ENCODE measurements around the gene COG5. TPM values are rescaled to one million over a fixed set of nuclear protein-coding genes. Genes with fewer than 3 reads are reported as not detected.

COG5 gene
- total and polyA plus RNA-seq, 10 of the 15 experiments (the other 5 are each of a cell fraction or from before 2014, with no cell fraction given): 5.5 to 27.9 (median 15.6) TPM

- DNase-seq (ENCODE audit: low read depth, low spot score) (no peak), FAIRE-seq (no peak), ATAC-seq (no peak)
- ChIA-PET RAD21 (ENCODE audit: unreplicated experiment) (no interaction called here), POLR2A (no interaction called here), CTCF (interaction anchor here (1.6 kb wide), 2 partner anchors 9 to 12 kb away, joined by 3 to 6 read pairs; no protein-coding TSS in a partner anchor), SMC1A (ENCODE audit: uncharacterized antibody, unreplicated experiment) (interaction anchor here (0.8 to 1.2 kb wide), 2 partner anchors 36 to 48 kb away, joined by 3 read pairs; no protein-coding TSS in a partner anchor)
- no peak overlapping the region for H3K4me3 ChIP-seq
- no peaks in the 10 kb centered on the region for H4K20me1 ChIP-seq (ENCODE audit: control insufficient read depth, insufficient read depth)
- no peak overlapping the region for H3K4me2 ChIP-seq (ENCODE audit: control insufficient read depth, insufficient read depth)
- BruUV-seq (replicated peaks): no TSS peak
- H3K9me3 ChIP-seq (replicated peaks; ENCODE audit: control insufficient read depth, insufficient read depth, low read length): no peaks in the 10 kb centered on the region; the same call in 2 of the 3 replicates
- intact Hi-C loops (cut with micrococcal nuclease; ENCODE audit: unreplicated experiment) (no loop called here), in situ Hi-C loops (cut with MboI) (no loop called here)
- H3K27me3 ChIP-seq (replicated peaks in 1 of 2; ENCODE audit: control insufficient read depth in 2 of 2, insufficient read depth in 2 of 2, low read length in 1 of 2): no peaks in the 10 kb centered on the region
- no peaks in the 10 kb centered on the region for H3K4me1 ChIP-seq (ENCODE audit: control insufficient read depth, insufficient read depth, low read length)
- no peaks in the 10 kb centered on the region for H3K79me2 ChIP-seq (ENCODE audit: control insufficient read depth, insufficient read depth, low read length)
- no peak for TF ChIP-seq NFIC (IDR thresholded peaks at IDR 0.05; ENCODE audit: low read depth, low read length)
- no peak for TF ChIP-seq PBX3 (IDR thresholded peaks at IDR 0.05; ENCODE audit: insufficient replicate concordance, low read depth, low read length)
- TF ChIP-seq IRF4 (IDR thresholded peaks at IDR 0.05; ENCODE audit: low read depth, low read length): no peak
- TF ChIP-seq MEF2B (IDR thresholded peaks at IDR 0.05; ENCODE audit: partially characterized antibody, poor library complexity, severe bottlenecking): no peak
- no peak for TF ChIP-seq SUPT20H (IDR thresholded peaks at IDR 0.05; ENCODE audit: borderline replicate concordance, control insufficient read depth, low read depth, low read length)
- 97% methylated on average over 2 of the region's 2 CpGs for WGBS (ENCODE audit: insufficient coverage, insufficient replicate concordance, low lambda C conversion rate, missing lambda C conversion rate)
- no peak overlapping the region for H2AFZ ChIP-seq (ENCODE audit: control insufficient read depth, low read depth, low read length)
- no peak overlapping the region for H3K27ac ChIP-seq (ENCODE audit: control insufficient read depth, insufficient read depth)
- no peaks in the 10 kb centered on the region for H3K36me3 ChIP-seq (ENCODE audit: control insufficient read depth in 2 of 2, insufficient read depth in 2 of 2, low read length in 1 of 2)
- no peak overlapping the region for H3K9ac ChIP-seq (ENCODE audit: control insufficient read depth, insufficient read depth, low read length)
Measured at GRCh38 chr7:107302250-107302847, 261.4 kb downstream of the COG5 start.

DNA sequence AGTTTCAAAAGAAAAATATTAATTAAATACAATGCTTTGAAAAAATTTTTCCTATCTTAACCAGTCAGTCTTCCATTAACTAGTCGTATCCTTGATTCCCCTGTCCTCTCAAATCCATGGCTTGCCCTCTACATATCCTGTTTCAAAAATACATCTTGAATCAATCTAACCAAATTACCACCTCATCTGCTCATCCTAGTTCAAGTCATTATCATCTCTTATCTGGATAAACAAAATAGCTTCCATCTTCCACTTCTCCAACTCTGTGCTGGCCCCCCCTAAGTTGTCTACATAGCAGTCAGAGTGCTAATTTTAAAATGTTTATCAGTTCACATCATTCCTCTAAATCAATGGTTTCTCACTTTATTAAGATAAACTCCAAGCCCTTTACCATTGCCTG, 269.5 kb downstream of the COG5 start:
- in situ Hi-C loops (cut with MboI) (no loop called here), intact Hi-C loops (cut with micrococcal nuclease; ENCODE audit: unreplicated experiment) (no loop called here)
- FAIRE-seq (no peak), ATAC-seq (no peak), DNase-seq (ENCODE audit: low read depth, low spot score) (no peak)
- no peaks in the 10 kb centered on the region; the same call in 2 of the 3 replicates for H3K9me3 ChIP-seq (replicated peaks; ENCODE audit: control insufficient read depth, insufficient read depth, low read length)
- H3K79me2 ChIP-seq (ENCODE audit: control insufficient read depth, insufficient read depth, low read length): no peaks in the 10 kb centered on the region
- 96% methylated on average over 1 of the region's 1 CpG for WGBS (ENCODE audit: insufficient coverage, insufficient replicate concordance, low lambda C conversion rate, missing lambda C conversion rate)
- no peak overlapping the region for H3K4me2 ChIP-seq (ENCODE audit: control insufficient read depth, insufficient read depth)
- H3K4me3 ChIP-seq: no peak overlapping the region
- H3K36me3 ChIP-seq (ENCODE audit: control insufficient read depth in 2 of 2, insufficient read depth in 2 of 2, low read length in 1 of 2): no peaks in the 10 kb centered on the region; a peak in 2 of 4 replicates
- ChIA-PET SMC1A (ENCODE audit: uncharacterized antibody, unreplicated experiment) (interaction anchor here (0.6 kb wide), 1 partner anchor 93 kb away, joined by 3 read pairs; no protein-coding TSS in a partner anchor), RAD21 (ENCODE audit: unreplicated experiment) (no interaction called here), POLR2A (no interaction called here), CTCF (no interaction called here)
- H3K27ac ChIP-seq (ENCODE audit: control insufficient read depth, insufficient read depth): no peak overlapping the region
- no peaks in the 10 kb centered on the region for H3K4me1 ChIP-seq (ENCODE audit: control insufficient read depth, insufficient read depth, low read length)
- H3K27me3 ChIP-seq (replicated peaks in 1 of 2; ENCODE audit: control insufficient read depth in 2 of 2, insufficient read depth in 2 of 2, low read length in 1 of 2): no peaks in the 10 kb centered on the region
- no TSS peak for BruUV-seq (replicated peaks)
- H4K20me1 ChIP-seq (ENCODE audit: control insufficient read depth, insufficient read depth): no peaks in the 10 kb centered on the region
- H3K9ac ChIP-seq (ENCODE audit: control insufficient read depth, insufficient read depth, low read length): no peak overlapping the region
- H2AFZ ChIP-seq (ENCODE audit: control insufficient read depth, low read depth, low read length): no peak overlapping the region
- TF ChIP-seq USF2 (IDR thresholded peaks at IDR 0.05; ENCODE audit: borderline replicate concordance, low read depth, low read length) (no peak), FOS (IDR thresholded peaks at IDR 0.05; ENCODE audit: borderline replicate concordance, extremely low read depth, insufficient read length) (no peak), ZNF24 (IDR thresholded peaks at IDR 0.05) (no peak), MYB (IDR thresholded peaks at IDR 0.05; ENCODE audit: borderline replicate concordance, low read depth, low read length) (no peak), RELB (IDR thresholded peaks at IDR 0.05; ENCODE audit: low read depth) (no peak)
- TF ChIP-seq, protein P1, sequence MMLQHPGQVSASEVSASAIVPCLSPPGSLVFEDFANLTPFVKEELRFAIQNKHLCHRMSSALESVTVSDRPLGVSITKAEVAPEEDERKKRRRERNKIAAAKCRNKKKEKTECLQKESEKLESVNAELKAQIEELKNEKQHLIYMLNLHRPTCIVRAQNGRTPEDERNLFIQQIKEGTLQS (IDR thresholded peaks at IDR 0.05; ENCODE audit: borderline replicate concordance, extremely low read depth, low read depth, low read length): no peak
